Measurements from ENCODE around the gene SOX6. TPM values are rescaled to one million over a fixed set of nuclear protein-coding genes. Genes with fewer than 3 reads are reported as not detected.

Gene SOX6
- total RNA-seq, 1 experiment from 2014 or later, result 0.48 TPM

- DNase-seq (ENCODE audit: low read depth), result peak; percentile 39
Measured at GRCh38 chr11:16193897-16194381, 162.4 kb downstream of the SOX6 start.

- DNase-seq (ENCODE audit: low read depth), result no peak
Measured at GRCh38 chr11:16191868-16192240, 164.5 kb downstream of the SOX6 start.

- DNase-seq (ENCODE audit: low read depth), result no peak
Measured at GRCh38 chr11:16191212-16191867, 165.0 kb downstream of the SOX6 start.

GRCh38 chr11:16186680-16187079, 169.7 kb downstream of the SOX6 start:
- DNase-seq (ENCODE audit: low read depth), result no peak

- DNase-seq (ENCODE audit: low read depth), result no peak
Measured at GRCh38 chr11:16185042-16185441, 171.3 kb downstream of the SOX6 start.

- DNase-seq (ENCODE audit: low read depth), result peak; percentile 2
Measured at GRCh38 chr11:16184588-16184987, 171.8 kb downstream of the SOX6 start.

- no peak for DNase-seq (ENCODE audit: low read depth)
Measured at GRCh38 chr11:16182553-16182952, 173.8 kb downstream of the SOX6 start.

- no peak for DNase-seq (ENCODE audit: low read depth)
Measured at GRCh38 chr11:16180868-16181267, 175.5 kb downstream of the SOX6 start.

- no peak for DNase-seq (ENCODE audit: low read depth)
Measured at GRCh38 chr11:16179676-16180075, 176.7 kb downstream of the SOX6 start.

GRCh38 chr11:16178273-16178672, 178.1 kb downstream of the SOX6 start:
- DNase-seq (ENCODE audit: low read depth), result no peak

GRCh38 chr11:16177688-16178087, 178.7 kb downstream of the SOX6 start:
- DNase-seq (ENCODE audit: low read depth), result no peak

GRCh38 chr11:16173798-16174197, 182.5 kb downstream of the SOX6 start:
- no peak for DNase-seq (ENCODE audit: low read depth)

- DNase-seq (ENCODE audit: low read depth), result no peak
Measured at GRCh38 chr11:16171882-16172281, 184.5 kb downstream of the SOX6 start.

GRCh38 chr11:16169956-16170847, 186.1 kb downstream of the SOX6 start:
- no peak for DNase-seq (ENCODE audit: low read depth)

- DNase-seq (ENCODE audit: low read depth), result no peak
Measured at GRCh38 chr11:16169541-16169940, 186.8 kb downstream of the SOX6 start.

- no peak for DNase-seq (ENCODE audit: low read depth)
Measured at GRCh38 chr11:16167706-16168487, 188.4 kb downstream of the SOX6 start.

GRCh38 chr11:16166571-16166970, 189.8 kb downstream of the SOX6 start:
- DNase-seq (ENCODE audit: low read depth), result no peak

GRCh38 chr11:16160146-16160545, 196.2 kb downstream of the SOX6 start:
- no peak for DNase-seq (ENCODE audit: low read depth)

- no peak for DNase-seq (ENCODE audit: low read depth)
Measured at GRCh38 chr11:16158426-16158994, 197.8 kb downstream of the SOX6 start.

GRCh38 chr11:16157327-16157726, 199.0 kb downstream of the SOX6 start:
- DNase-seq (ENCODE audit: low read depth), result no peak

- DNase-seq (ENCODE audit: low read depth), result no peak
Measured at GRCh38 chr11:16155448-16155847, 200.9 kb downstream of the SOX6 start.

All from RPMI7951 (cell line).